GM19452 (cell line): Measurements from ENCODE around the gene RASGRF2.

ENCODE experiments used
- ATAC-seq: cut with Tn5 transposase; IDR thresholded peaks from one replicate; pipeline ENCODE4 v1.9.1; 2021; ENCODE audit not compliant: unreplicated experiment

The RASGRF2 gene

GRCh38 chr5:81195335-81195929 lies 235.3 kb downstream of the RASGRF2 start:
- no peak for ATAC-seq

GRCh38 chr5:81202655-81203054 lies 242.5 kb downstream of the RASGRF2 start:
- ATAC-seq, result no peak

- no peak for ATAC-seq
Measured at GRCh38 chr5:81203729-81204128, 243.6 kb downstream of the RASGRF2 start.

GRCh38 chr5:81204205-81204604 lies 244.0 kb downstream of the RASGRF2 start:
- no peak for ATAC-seq

GRCh38 chr5:81205058-81205457 lies 244.9 kb downstream of the RASGRF2 start:
- ATAC-seq, result no peak

- no peak for ATAC-seq
Measured at GRCh38 chr5:81207009-81207408, 246.8 kb downstream of the RASGRF2 start.

- no peak for ATAC-seq
Measured at GRCh38 chr5:81208904-81209303, 248.7 kb downstream of the RASGRF2 start.

- ATAC-seq, result no peak
Measured at GRCh38 chr5:81209386-81209785, 249.2 kb downstream of the RASGRF2 start.

- ATAC-seq, result no peak
Measured at GRCh38 chr5:81209869-81210493, 249.8 kb downstream of the RASGRF2 start.

- ATAC-seq, result peak; percentile 47
Measured at GRCh38 chr5:81212211-81212751, 252.1 kb downstream of the RASGRF2 start.

- ATAC-seq, result no peak
Measured at GRCh38 chr5:81213070-81213469, 252.9 kb downstream of the RASGRF2 start.

GRCh38 chr5:81214848-81215247 lies 254.7 kb downstream of the RASGRF2 start:
- ATAC-seq, result no peak

- no peak for ATAC-seq
Measured at GRCh38 chr5:81216152-81216551, 256.0 kb downstream of the RASGRF2 start.

GRCh38 chr5:81219389-81219788 lies 259.2 kb downstream of the RASGRF2 start:
- ATAC-seq, result no peak

- no peak for ATAC-seq
Measured at GRCh38 chr5:81222285-81222684, 262.1 kb downstream of the RASGRF2 start.

- ATAC-seq, result no peak
Measured at GRCh38 chr5:81225463-81225862, 265.3 kb downstream of the RASGRF2 start.

- no peak for ATAC-seq
Measured at GRCh38 chr5:81226286-81226685, 266.1 kb downstream of the RASGRF2 start.

GRCh38 chr5:81226949-81227348 lies 266.8 kb downstream of the RASGRF2 start:
- no peak for ATAC-seq

GRCh38 chr5:81228084-81228483 lies 267.9 kb downstream of the RASGRF2 start:
- ATAC-seq, result no peak

- ATAC-seq, result no peak
Measured at GRCh38 chr5:81230416-81230815, 270.3 kb downstream of the RASGRF2 start.

- no peak for ATAC-seq
Measured at GRCh38 chr5:81232464-81233079, 272.4 kb downstream of the RASGRF2 start.

- ATAC-seq, result no peak
Measured at GRCh38 chr5:81233080-81233634, 273.0 kb downstream of the RASGRF2 start, which contains the start of gene CKMT2. Gene CKMT2 (plus strand): TSS chr5:81233322. CDS start chr5:81251133, 17,811 bp downstream.
